ENCODE measurements around the gene LGR5. TPM values are rescaled to one million over a fixed set of nuclear protein-coding genes. Genes with fewer than 3 reads are reported as not detected.

The LGR5 gene
- total RNA-seq, 1 experiment from 2014 or later, result not detected

GRCh38 chr12:71448150-71448581 is 8.6 kb downstream of the LGR5 start:
- POLR2A ChIA-PET (ENCODE audit: unreplicated experiment), result interaction anchor here (0.6 kb wide), 1 partner anchor 101 kb away, joined by 8 read pairs; no protein-coding TSS in a partner anchor
- no peaks in the 10 kb centered on the region for H3K27me3 ChIP-seq (ENCODE audit: insufficient read depth, low read depth)
- CTCF ChIA-PET, result interaction anchor here (0.7 kb wide), 1 partner anchor 98 kb away, joined by 3 read pairs; no protein-coding TSS in a partner anchor
- H3K4me3 ChIP-seq, result no peak overlapping the region
- H3K4me1 ChIP-seq (replicated peaks; ENCODE audit: insufficient read depth), result no peaks in the 10 kb centered on the region
- H3K27ac ChIP-seq, result no peak overlapping the region
- H3K79me2 ChIP-seq (ENCODE audit: low read depth), result no peaks in the 10 kb centered on the region
- intact Hi-C loops (cut with micrococcal nuclease; ENCODE audit: unreplicated experiment), result no loop called here
- H3F3A ChIP-seq (ENCODE audit: insufficient read depth, low read depth), result no peaks in the 10 kb centered on the region
- H3K4me2 ChIP-seq, result no peak overlapping the region
- no peaks in the 10 kb centered on the region for H3K9me2 ChIP-seq (ENCODE audit: insufficient read depth)
- TF ChIP-seq EZH2 (IDR thresholded peaks at IDR 0.05; ENCODE audit: low read depth), result no peak
- TF ChIP-seq CTCF (conservative IDR thresholded peaks at IDR 0.05), result no peak
- H2AFZ ChIP-seq, result no peak overlapping the region
- BruUV-seq (replicated peaks), result no TSS peak
- H3K36me3 ChIP-seq (ENCODE audit: low read depth), result no peaks in the 10 kb centered on the region
- H4K20me1 ChIP-seq (ENCODE audit: insufficient read depth), result no peaks in the 10 kb centered on the region
- 0 out of 2 replicates have a peak, but pooled peaks cover 4% of the 10 kb centered on the region for H3K9me3 ChIP-seq (ENCODE audit: insufficient read depth, low read depth)
- no peak for DNase-seq

- no peak overlapping the region for H3K4me3 ChIP-seq
- intact Hi-C loops (cut with micrococcal nuclease; ENCODE audit: unreplicated experiment), result no loop called here
- H3K9me3 ChIP-seq (ENCODE audit: insufficient read depth, low read depth), result 0 out of 2 replicates have a peak, but pooled peaks cover 4% of the 10 kb centered on the region
- no peak for DNase-seq
- no peaks in the 10 kb centered on the region for H3K36me3 ChIP-seq (ENCODE audit: low read depth)
- no peaks in the 10 kb centered on the region for H3K79me2 ChIP-seq (ENCODE audit: low read depth)
- TF ChIP-seq CTCF (conservative IDR thresholded peaks at IDR 0.05) (no peak), EZH2 (IDR thresholded peaks at IDR 0.05; ENCODE audit: low read depth) (no peak)
- BruUV-seq (replicated peaks), result no TSS peak
- no peak overlapping the region for H2AFZ ChIP-seq
- H3K9me2 ChIP-seq (ENCODE audit: insufficient read depth), result no peaks in the 10 kb centered on the region
- peaks cover 5% of the 10 kb centered on the region; the same call in 1 of the 2 replicates for H3K27me3 ChIP-seq (ENCODE audit: insufficient read depth, low read depth)
- no peak overlapping the region for H3K27ac ChIP-seq
- H3K4me2 ChIP-seq, result no peak overlapping the region
- no peaks in the 10 kb centered on the region for H4K20me1 ChIP-seq (ENCODE audit: insufficient read depth)
- H3F3A ChIP-seq (ENCODE audit: insufficient read depth, low read depth), result no peaks in the 10 kb centered on the region
- CTCF ChIA-PET, result no interaction called here
- POLR2A ChIA-PET (ENCODE audit: unreplicated experiment), result no interaction called here
- H3K4me1 ChIP-seq (replicated peaks; ENCODE audit: insufficient read depth), result no peaks in the 10 kb centered on the region
Measured at GRCh38 chr12:71449373-71450070, 9.9 kb downstream of the LGR5 start.

- H4K20me1 ChIP-seq (ENCODE audit: insufficient read depth), result no peaks in the 10 kb centered on the region
- no peaks in the 10 kb centered on the region for H3K9me2 ChIP-seq (ENCODE audit: insufficient read depth)
- DNase-seq, result no peak
- no peak overlapping the region for H2AFZ ChIP-seq
- no peaks in the 10 kb centered on the region for H3K79me2 ChIP-seq (ENCODE audit: low read depth)
- no peak overlapping the region for H3K4me3 ChIP-seq
- H3K4me2 ChIP-seq, result no peak overlapping the region
- no TSS peak for BruUV-seq (replicated peaks)
- no peaks in the 10 kb centered on the region for H3K36me3 ChIP-seq (ENCODE audit: low read depth)
- TF ChIP-seq EZH2 (IDR thresholded peaks at IDR 0.05; ENCODE audit: low read depth) (no peak), CTCF (conservative IDR thresholded peaks at IDR 0.05) (no peak)
- H3F3A ChIP-seq (ENCODE audit: insufficient read depth, low read depth), result no peaks in the 10 kb centered on the region
- 0 out of 2 replicates have a peak, but pooled peaks cover 4% of the 10 kb centered on the region for H3K9me3 ChIP-seq (ENCODE audit: insufficient read depth, low read depth)
- intact Hi-C loops (cut with micrococcal nuclease; ENCODE audit: unreplicated experiment), result no loop called here
- CTCF ChIA-PET, result no interaction called here
- H3K27me3 ChIP-seq (ENCODE audit: insufficient read depth, low read depth), result peaks cover 7% of the 10 kb centered on the region; the same call in 1 of the 2 replicates
- no peak overlapping the region for H3K27ac ChIP-seq
- H3K4me1 ChIP-seq (replicated peaks; ENCODE audit: insufficient read depth), result no peaks in the 10 kb centered on the region
- POLR2A ChIA-PET (ENCODE audit: unreplicated experiment), result no interaction called here
Measured at GRCh38 chr12:71452006-71452405, 12.4 kb downstream of the LGR5 start.
